Loucy (cell line): Measurements from ENCODE around the gene EGLN2.

Source experiments
- CTCF ChIP-seq: fragments of 200-600 bp; sonication (generic); conservative IDR thresholded peaks from 2 replicates; pipeline ENCODE4 v1.5.1; 2014; ENCODE audit warnings: mild to moderate bottlenecking, antibody characterized with exemption, low read length
- EZH2phosphoT487 ChIP-seq: fragments of 200-600 bp; IDR thresholded peaks from 2 replicates; pipeline ENCODE4 v1.6.1; 2018; ENCODE audit warnings: antibody characterized with exemption, mild to moderate bottlenecking, moderate library complexity, borderline replicate concordance

- TF ChIP-seq CTCF (no peak), EZH2phosphoT487 (no peak)
Measured at GRCh38 chr19:40808021-40808325, 9.0 kb downstream of the EGLN2 start.
